Neural progenitor cell (in vitro differentiated cells): ENCODE measurements around the gene AGAP9.
"Not testable (repeated sequence)": the region's sequence is repeated elsewhere in the genome, so short reads cannot be mapped to it uniquely, and the experiment has no call there.

Experiments used
- EZH2 ChIP-seq: fragments of 200-600 bp; sonication (generic); IDR thresholded peaks from 2 replicates; pipeline ENCODE4 v1.6.1; 2017; ENCODE audit warnings: antibody characterized with exemption, mild to moderate bottlenecking, moderate library complexity
- EZH2phosphoT487 ChIP-seq: fragments of 200-600 bp; sonication (generic); IDR thresholded peaks from 2 replicates; pipeline ENCODE4 v1.6.1; 2017; ENCODE audit warnings: antibody characterized with exemption
- TF ChIP-seq, protein P1 (sequence below): fragments of 200-600 bp; sonication (generic); IDR thresholded peaks from 2 replicates; pipeline ENCODE4 v1.5.1; 2017; ENCODE audit warnings: antibody characterized with exemption, mild to moderate bottlenecking

DNA sequence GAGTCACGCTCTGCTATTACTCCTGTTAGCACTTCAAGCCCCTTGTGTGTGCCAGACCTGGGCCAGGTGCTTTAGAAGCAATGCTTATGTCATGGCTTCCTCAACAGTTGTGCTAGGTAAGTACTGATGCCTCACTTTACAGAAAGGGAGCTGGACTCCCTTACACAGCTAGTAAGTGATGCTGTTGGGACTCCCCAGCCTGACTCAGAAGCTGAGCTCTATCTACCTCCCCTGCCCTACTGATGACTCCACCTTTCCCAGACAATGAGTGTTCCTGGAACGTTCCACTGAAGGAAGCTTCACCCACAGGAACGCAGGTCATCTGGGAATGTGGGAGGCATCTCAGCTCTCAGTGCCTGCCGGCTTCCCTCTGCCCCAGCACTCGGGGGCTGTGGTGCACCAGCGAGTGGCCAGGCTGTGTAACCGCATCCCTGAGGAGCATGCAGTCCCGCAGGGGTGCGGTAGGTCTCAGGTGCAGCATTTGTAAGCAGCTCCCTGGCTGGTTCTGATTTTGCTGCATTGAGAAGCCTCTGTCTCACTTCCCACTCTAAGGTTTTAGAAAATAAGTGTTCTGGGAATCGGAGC lies 42.2 kb downstream of the AGAP9 start:
- TF ChIP-seq, protein P1, sequence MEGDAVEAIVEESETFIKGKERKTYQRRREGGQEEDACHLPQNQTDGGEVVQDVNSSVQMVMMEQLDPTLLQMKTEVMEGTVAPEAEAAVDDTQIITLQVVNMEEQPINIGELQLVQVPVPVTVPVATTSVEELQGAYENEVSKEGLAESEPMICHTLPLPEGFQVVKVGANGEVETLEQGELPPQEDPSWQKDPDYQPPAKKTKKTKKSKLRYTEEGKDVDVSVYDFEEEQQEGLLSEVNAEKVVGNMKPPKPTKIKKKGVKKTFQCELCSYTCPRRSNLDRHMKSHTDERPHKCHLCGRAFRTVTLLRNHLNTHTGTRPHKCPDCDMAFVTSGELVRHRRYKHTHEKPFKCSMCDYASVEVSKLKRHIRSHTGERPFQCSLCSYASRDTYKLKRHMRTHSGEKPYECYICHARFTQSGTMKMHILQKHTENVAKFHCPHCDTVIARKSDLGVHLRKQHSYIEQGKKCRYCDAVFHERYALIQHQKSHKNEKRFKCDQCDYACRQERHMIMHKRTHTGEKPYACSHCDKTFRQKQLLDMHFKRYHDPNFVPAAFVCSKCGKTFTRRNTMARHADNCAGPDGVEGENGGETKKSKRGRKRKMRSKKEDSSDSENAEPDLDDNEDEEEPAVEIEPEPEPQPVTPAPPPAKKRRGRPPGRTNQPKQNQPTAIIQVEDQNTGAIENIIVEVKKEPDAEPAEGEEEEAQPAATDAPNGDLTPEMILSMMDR: not testable (repeated sequence)
- TF ChIP-seq EZH2phosphoT487, EZH2: not testable (repeated sequence)
